ENCODE data around the gene IDE. TPM values are rescaled to one million over a fixed set of nuclear protein-coding genes. Genes with fewer than 3 reads are reported as not detected.
"Not testable (repeated sequence)": the region's sequence is repeated elsewhere in the genome, so short reads cannot be mapped to it uniquely, and the experiment has no call there.

IDE gene
- total RNA-seq, 1 donor from 2014 or later = 34.8 TPM

DNA sequence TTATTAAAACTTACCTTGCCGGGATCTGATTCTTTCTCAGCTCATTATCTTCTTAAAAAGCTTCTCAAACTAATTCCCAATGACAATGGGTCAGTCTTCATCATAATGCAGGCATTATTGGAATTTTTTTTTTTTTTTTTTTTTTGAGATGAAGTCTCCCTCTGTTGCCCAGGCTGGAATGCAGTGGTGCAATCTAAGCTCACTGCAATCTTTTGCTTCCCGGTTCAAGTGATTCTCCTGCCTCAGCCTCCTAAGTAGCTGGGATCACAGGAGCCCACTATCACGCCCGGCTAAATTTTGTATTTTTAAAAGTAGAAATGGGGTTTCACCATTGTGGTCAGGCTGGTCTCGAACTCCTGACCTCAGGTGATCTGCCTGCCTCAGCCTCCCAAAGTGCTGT, 137.8 kb downstream of the IDE start:
- not testable (repeated sequence) for ATAC-seq; DNase-seq (ENCODE audit: low spot score)
- intact Hi-C loops (cut with DNase I) = loop anchor here (10.0 kb wide), 1 partner anchor 351 kb away; no protein-coding TSS in a partner anchor

DNA sequence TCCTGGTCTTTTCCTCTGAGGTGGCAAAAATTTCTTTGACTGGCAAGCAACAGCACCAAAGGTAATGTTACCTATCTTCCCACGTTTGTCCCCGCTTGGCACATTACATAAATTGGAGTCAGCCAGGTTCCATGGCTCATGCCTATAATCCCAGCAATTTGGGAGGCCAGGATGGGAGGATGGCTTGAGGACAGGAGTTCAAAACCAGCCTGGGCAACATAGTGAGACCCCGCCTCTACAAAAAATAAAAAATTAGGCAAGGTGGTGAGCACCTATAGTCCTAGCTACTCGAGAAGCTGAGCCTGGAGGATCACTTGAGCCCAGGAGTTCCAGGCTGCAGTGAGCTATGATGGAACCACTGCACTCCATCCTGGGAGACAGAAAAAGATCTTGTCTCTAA, 139.5 kb downstream of the IDE start:
- intact Hi-C loops (cut with DNase I) = loop anchor here (10.0 kb wide), 1 partner anchor 350 kb away; no protein-coding TSS in a partner anchor

DNA sequence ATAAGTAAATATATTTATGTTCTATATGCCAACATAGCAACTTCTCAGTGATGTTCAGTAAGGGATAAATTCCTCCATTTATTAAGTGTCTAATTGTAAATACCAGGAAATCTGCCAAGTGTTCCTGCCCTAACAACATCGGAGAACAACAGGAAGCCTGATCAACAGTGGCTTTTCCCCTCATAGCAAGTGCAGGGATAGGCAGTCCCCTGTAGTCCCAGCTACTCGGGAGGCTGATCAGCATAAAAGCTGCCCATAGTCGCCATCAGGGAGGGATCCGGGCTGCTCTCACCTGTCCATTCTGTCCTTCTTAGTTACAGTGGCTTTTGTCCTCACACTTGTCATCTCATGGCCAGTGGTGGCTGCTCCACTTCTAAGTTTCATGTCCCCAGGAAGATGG, 141.3 kb downstream of the IDE start:
- intact Hi-C loops (cut with DNase I) = loop anchor here (10.0 kb wide), 1 partner anchor 348 kb away; no protein-coding TSS in a partner anchor
- no peak for ATAC-seq
- no peak for DNase-seq (ENCODE audit: low spot score)

More for the DNA sequence above, 139.5 kb downstream of the IDE start:
- no peak for DNase-seq (ENCODE audit: low spot score)
- no peak for ATAC-seq

DNA sequence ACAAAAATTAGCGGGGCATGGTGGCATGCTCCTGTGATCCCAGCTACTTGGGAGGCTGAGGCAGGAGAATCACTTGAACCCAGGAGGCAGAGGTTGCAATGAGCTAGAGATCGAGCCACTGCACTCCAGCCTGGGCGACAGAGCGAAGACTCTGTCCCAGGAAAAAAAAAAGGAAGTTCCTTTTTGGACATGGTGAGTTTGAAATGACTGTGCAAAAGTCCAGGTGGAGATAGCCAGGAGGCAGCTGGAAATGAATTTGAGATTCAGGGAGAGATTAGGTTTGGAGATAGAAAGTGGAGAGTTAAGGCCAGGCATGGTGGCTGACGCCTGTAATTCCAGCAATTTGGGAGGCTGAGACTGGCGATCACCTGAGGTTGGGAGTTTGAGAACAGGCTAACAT, 143.8 kb downstream of the IDE start:
- intact Hi-C loops (cut with DNase I) = loop anchor here (10.0 kb wide), 1 partner anchor 345 kb away; no protein-coding TSS in a partner anchor
- DNase-seq (ENCODE audit: low spot score) (no peak), ATAC-seq (no peak)

DNA sequence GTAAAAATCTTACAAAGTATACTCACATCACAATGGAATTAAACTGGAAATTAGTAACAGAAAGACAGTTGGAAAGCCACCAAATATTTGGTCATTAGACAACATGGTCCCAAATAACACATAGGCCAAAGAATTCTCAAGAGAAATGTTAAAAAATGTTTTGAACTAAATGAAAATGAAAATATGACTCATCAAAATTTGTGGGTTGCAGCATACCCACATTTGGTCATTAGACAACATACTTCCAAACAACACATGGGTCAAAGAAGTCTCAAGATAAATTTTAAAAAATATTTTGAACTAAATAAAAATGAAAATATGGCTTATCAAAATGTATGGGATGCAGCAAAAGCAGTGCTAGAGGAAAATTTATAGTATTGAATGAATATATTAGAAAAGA, 152.3 kb downstream of the IDE start:
- no peak for DNase-seq (ENCODE audit: low spot score)
- intact Hi-C loops (cut with DNase I) = no loop called here

DNA sequence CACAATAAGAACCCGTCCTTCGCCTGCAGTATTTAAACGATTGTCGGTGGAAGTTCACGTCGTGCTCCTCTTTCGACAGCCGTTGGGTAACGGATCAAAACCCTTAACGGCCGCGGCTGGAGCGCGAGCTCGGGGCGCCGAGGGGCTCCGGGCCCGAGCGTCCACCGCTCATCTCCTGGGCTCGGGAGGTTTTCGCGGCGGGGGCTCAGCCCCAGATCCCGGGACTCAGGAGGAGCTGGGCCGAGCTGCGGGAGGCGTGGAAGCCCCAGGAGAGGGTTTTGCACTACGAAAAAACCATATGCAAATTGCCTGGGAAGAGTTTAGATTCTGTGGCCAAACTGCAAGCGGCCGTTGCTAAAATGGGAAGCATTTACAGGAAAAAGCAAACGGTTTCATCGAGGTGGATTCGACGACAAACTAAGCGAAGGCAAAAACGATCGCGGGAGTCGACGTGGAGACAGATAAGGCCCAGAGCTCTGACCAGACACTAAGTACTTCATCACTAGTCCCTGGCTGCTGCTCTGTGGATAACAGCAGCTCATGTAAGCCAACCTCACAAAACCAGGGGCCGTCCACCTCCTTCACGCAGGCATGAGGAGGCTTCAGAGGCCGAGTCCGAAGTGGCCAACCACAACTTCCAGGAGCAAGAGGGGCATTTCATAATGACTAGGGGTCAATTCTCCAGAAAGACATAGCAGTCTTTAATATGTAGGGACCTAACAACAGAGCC, 153.2 kb downstream of the IDE start:
- intact Hi-C loops (cut with DNase I) = no loop called here
- ATAC-seq (peak; percentile 22), DNase-seq (ENCODE audit: low spot score) (no peak)

More for the DNA sequence above, 152.3 kb downstream of the IDE start:
- no peak for ATAC-seq

DNA sequence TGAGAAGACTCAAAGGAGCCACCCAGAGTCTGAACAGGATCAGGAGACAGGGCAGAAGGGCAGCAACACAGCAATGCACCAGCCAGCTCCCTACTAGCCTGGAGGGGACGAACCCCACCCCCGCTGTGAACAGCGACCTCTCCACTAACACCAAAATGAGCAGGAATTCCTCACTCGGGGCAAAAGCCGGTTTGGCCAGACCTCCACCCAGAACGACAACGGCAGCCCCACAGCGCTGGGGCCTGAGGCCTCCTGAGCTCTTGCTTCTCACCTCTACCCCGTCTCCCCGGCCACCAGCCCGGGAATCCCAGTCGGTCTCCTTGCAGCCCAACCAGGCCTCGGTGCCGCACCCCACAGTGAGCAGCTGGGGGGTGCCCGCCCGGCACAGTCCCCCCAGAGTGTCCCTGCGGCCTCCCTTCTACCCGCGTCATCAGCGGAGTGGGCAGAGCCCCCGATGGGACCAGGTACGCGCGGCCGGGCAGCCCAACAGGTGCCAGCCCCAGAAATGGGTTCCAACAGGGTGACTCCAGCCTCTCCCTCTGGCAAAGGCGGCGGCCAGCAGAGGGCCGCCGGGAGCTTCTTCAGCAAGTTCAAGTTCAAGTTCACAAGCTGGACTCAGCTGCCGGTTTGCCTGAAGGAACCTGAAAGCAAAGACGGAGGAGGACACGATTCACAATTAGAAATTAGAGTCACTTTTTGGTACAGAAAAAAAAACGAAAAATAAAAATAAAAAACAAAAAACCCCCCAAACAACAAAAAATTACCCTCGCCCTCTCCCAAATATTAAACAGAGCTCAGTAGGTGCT, 153.9 kb downstream of the IDE start:
- ATAC-seq (peak; percentile 70), DNase-seq (ENCODE audit: low spot score) (peak; percentile 65)
- intact Hi-C loops (cut with DNase I) = no loop called here

DNA sequence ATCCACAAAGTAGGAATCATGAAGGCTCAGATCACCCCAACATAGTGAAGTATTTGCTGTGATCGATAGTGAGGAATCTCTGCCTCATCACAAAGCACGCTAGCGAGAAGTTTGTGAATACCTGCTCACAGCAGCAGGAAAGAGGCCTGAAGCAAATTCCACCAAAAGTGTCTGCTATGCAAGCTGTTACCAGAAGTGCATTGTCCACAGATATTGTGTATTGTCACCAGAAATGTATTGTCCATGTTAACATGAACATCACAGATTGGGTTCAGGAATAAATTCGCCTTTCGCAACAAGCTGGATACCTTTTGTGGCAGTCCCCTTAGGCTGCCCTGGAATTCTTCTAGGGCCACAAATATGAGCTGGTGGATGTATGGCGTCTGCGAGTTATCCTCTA, 155.0 kb downstream of the IDE start:
- no peak for DNase-seq (ENCODE audit: low spot score)
- intact Hi-C loops (cut with DNase I) = no loop called here
- ATAC-seq = no peak

DNA sequence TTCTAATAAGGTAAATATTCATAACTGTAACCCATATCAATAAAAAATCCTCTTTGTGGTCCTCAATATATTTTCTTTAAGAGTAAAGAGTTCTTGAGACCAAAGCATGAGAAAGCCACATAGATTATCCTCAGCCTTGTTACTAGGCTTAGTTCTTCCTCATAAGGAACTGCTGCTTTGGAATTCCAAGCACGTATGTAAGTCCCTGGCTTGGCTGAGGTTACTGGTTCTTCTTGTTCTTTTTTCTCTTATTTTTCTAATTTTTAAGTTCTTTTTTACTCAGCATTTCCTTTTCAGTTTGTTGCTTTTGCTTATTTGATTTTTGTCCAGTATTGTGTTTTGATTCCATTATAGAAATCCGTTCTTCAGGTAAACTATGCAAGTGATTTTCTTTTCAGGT, 155.7 kb downstream of the IDE start:
- DNase-seq (ENCODE audit: low spot score) = no peak
- ATAC-seq = no peak
- intact Hi-C loops (cut with DNase I) = no loop called here

DNA sequence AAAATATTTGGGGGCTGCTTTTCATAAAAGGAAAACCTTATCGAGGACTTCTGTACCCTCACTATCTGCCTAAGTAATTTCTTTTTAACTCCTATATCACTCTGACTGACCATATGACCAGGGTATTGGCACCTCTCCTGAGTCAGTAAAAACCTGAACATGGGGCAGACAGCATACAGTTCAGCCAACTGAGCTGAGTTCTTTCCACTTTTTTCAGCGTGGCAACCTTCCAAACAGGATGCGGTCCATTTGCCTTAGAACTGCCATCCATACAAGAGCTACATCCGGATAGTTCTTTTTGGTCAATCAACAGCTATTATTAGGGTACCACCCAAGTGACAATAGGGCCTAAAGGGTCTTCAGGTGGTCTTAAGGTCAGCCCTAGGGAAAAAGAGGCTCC, 160.4 kb downstream of the IDE start:
- ATAC-seq (no peak), DNase-seq (ENCODE audit: low spot score) (no peak)
- intact Hi-C loops (cut with DNase I) = no loop called here

DNA sequence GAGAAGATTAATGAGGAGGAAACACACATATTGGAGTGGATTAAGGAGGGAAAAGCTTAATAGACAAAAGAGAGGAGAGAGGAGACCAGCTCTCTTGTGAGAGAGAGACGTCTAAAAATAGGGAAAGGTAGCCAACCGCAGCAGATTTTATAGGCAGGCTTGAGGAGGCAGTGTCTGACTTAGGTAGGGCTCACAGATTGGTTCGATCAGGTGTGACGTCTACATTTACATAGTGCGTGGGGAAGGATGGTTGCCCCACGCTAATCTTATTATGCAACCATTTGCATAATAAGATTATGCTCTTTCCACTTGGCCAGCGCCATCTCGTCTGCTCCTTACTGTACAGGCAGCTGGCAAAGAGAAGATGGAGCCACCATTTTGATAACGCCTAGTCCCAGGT, 160.9 kb downstream of the IDE start:
- ATAC-seq (no peak), DNase-seq (ENCODE audit: low spot score) (no peak)
- intact Hi-C loops (cut with DNase I) = no loop called here

DNA sequence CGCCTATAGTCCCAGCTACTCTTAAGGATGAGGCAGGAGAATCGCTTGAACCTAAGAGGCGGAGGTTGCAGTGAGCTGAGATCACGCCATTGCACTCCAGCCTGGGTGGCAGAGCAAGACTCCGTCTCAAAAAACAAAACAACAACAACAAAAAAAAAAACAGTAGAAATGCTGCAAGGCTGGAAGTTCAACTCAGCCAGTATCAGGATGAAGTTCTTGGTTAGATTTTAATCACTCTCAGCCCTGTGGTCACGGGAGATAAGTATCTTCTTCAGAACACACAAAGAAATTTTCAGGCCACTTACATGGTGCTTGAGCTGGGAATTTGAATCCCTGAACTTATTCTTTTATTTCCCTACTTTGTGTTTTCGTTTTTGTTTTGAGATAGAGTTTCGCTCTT, 162.5 kb downstream of the IDE start:
- intact Hi-C loops (cut with DNase I) = no loop called here
- no peak for ATAC-seq

DNA sequence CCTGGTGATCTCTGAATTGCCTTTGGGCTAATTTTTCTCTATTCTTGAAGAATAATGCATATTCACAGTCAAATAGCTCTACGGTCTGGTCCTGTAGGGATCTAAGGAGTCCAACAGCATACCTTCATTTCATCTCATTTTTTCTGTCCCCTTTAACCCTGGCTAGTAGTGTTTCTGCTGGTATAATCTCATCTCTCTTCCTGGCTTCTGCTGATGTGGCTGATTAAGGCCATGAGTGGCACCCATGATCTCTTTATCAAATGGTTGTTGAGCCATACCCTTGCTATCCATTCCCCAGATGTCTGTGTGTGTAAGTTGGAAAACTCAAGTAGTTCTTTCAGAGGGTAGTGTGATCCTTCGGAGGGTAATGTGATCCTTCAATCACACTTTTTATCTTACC, 163.4 kb downstream of the IDE start:
- DNase-seq (ENCODE audit: low spot score) (no peak), ATAC-seq (no peak)
- intact Hi-C loops (cut with DNase I) = no loop called here

More for the DNA sequence above, 162.5 kb downstream of the IDE start:
- DNase-seq (ENCODE audit: low spot score) = no peak

DNA sequence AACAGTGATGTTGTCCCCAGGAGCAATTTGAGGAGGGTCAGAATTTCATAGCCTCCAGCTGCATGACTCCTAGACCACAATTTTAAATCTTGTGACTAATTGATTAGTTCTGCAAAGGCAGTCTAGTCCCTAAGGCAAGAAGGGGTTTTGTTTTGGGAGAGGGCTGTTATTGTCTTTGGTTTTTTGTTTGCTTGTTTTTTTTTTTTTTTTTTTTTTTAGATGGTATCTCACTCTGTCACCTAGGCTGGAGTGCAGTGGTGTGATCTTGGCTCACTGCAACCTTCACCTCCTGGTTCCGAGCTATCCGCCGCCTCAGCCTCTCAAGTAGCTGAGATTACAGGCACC, 165.9 kb downstream of the IDE start:
- no peak for ATAC-seq
- intact Hi-C loops (cut with DNase I) = no loop called here
- no peak for DNase-seq (ENCODE audit: low spot score)

DNA sequence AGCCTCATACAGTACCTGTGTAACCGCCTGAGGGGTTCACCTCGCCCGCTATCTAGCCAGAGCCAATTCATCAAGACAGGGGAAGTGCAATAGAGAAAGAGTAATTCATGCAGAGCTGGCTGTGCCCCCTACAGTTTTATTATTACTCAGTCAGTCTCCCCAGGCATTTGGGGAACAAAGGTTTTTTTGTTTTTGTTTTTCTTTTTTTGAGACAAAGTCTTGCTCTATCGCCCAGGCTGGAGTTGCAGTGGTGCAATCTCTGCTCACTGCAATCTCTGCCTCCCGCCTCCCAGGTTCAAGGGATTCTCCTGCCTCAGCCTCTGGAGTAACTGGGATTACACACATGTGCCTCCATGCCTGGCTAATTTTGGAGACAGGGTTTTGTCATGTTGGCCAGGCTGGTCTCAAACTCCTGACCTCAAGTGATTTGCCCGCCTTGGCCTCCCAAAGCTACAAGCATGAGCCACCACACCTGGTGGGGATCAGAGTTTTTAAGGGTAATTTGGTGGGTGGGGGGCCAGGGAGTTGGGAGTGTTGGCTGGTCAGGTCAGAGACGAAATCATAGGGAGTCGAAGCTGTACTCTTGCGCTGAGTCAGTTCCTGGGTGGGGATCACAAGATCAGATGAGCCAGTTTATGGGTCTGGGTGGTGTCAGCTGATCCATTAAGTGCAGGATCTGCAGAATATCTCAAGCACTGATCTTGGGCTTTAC, 166.4 kb downstream of the IDE start:
- no peak for DNase-seq (ENCODE audit: low spot score)
- intact Hi-C loops (cut with DNase I) = no loop called here
- peak; percentile 32 for ATAC-seq

DNA sequence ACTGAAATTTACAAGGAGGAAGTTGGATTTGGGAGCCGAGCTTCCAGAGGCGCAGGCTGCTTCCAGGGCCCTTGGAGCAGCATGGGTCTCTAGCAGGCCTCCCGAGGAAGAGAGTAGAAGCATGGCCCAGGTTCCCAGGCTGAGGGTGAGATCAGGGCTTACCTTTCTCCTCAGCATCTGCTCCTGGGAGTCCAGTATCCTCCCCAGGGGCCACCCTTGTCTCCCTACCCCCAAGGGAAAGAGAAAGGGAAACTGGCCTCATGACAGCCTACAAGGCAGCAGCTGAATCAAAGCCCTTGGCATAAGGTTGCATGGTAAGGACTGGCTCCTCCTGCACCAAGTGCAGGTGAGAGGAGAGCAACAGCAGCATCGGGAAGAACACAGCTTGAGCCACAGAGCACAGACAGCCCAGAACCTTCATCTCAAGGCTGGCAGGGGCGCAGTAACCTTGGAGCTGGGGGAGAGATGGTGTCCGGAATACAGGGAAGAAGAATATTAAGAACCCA, 168.4 kb downstream of the IDE start:
- ATAC-seq (no peak), DNase-seq (ENCODE audit: low spot score) (no peak)
- intact Hi-C loops (cut with DNase I) = no loop called here

DNA sequence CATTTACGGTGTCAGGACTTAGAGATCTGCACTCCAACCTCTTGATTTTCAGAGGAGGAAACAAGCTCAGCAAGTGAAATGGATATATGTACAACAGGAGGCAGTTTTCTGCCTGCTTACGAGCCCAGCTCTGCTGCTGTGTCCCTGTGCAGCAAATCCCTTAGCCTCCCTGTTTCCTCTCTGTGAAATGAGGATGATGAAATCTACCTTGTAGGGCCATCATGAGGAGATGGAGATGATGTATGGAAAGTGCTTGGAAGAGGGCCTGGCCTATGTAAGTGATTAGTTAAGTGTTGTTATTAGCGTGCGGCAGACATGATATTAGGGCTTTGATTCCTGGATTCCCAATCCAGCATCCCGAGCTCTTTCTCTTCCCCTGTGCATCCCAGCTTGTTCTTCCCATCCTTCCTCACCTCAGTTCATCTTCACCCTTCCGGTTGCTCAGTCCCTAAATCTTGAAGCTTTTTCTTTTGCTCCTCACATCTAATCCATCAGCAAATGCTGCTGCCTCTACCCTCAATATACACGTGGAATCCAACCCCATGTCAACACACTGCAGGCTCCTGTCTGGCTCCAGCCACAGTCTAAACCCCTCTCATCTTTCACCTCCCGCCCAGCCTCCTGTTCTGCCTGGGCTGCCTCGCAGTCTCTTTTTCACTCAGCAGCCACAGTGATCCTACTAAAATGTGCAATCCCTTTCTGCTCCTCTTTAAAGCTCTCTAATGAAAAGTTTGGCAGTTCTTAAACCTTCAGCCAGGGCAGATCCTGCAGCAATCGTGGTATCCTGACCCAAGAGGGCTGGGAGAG, 169.1 kb downstream of the IDE start:
- intact Hi-C loops (cut with DNase I) = no loop called here
- DNase-seq (ENCODE audit: low spot score) (no peak), ATAC-seq (no peak)

DNA sequence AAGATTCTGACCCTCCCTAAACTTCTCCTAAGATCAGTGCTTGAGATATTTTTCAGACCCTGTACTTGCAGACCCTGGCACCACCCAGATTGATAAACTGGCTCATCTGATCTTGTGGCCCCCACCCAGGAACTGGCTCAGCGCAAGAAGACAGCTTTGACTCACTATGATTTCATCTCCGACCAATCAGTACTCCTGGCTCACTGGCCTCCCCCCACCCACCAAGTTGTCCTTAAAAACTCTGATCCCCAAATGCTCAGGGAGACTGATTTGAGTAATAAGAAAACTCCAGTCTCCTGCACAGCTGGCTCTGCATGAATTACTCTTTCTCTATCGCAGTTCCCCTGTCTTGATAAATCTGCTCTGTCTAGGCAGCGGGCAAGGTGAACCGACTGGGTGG, 171.7 kb downstream of the IDE start:
- intact Hi-C loops (cut with DNase I); ATAC-seq; DNase-seq (ENCODE audit: low spot score): not testable (repeated sequence)

Data from sciatic nerve (tissue), 2 donors.